H54 (cell line): ENCODE data around the gene NSD2.

Experiments
- DNase-seq: peaks from one replicate; pipeline ENCODE4 v3.0.0; 2011; ENCODE audit warnings: low spot score, mixed read lengths; ENCODE audit not compliant: insufficient read length
- FAIRE-seq: peaks from 3 replicates; lab custom pipeline; 2011; peaks lifted over from hg19 to GRCh38; lab: Jason Lieb, UNC
- POLR2A ChIP-seq: IDR thresholded peaks from 2 replicates; pipeline ENCODE4 v1.6.1; 2011; ENCODE audit warnings: low read depth, mild to moderate bottlenecking, low read length

NSD2 gene

GRCh38 chr4:1870578-1871443, at the start of gene NSD2:
TSS of gene NSD2 (plus strand) at chr4:1871393. CDS start at chr4:1900655, 29,262 bp downstream.
- no peak for FAIRE-seq
- peak; percentile 67 for TF ChIP-seq POLR2A
- peak; percentile 81 for DNase-seq

- FAIRE-seq (no peak), DNase-seq (no peak)
- no peak for TF ChIP-seq POLR2A
These were observed 49.3 kb upstream of the NSD2 start for GRCh38 chr4:1821679-1822567.

- no peak for TF ChIP-seq POLR2A
- no peak for FAIRE-seq
- DNase-seq, result no peak
These were observed 48.3 kb upstream of the NSD2 start for GRCh38 chr4:1822568-1823544.

GRCh38 chr4:1823545-1823932, 47.7 kb upstream of the NSD2 start:
- DNase-seq, result no peak
- no peak for TF ChIP-seq POLR2A
- no peak for FAIRE-seq

- DNase-seq (no peak), FAIRE-seq (no peak)
- TF ChIP-seq POLR2A, result no peak
These were observed 46.4 kb upstream of the NSD2 start for GRCh38 chr4:1824746-1825145.

GRCh38 chr4:1825326-1825725, 45.9 kb upstream of the NSD2 start:
- no peak for DNase-seq
- TF ChIP-seq POLR2A, result no peak
- no peak for FAIRE-seq

GRCh38 chr4:1826531-1827350, 44.5 kb upstream of the NSD2 start:
- no peak for TF ChIP-seq POLR2A
- DNase-seq, result no peak
- no peak for FAIRE-seq

- TF ChIP-seq POLR2A, result no peak
- no peak for FAIRE-seq
- DNase-seq, result no peak
These were observed 41.0 kb upstream of the NSD2 start for GRCh38 chr4:1830234-1830633.

- TF ChIP-seq POLR2A, result no peak
- DNase-seq, result no peak
- no peak for FAIRE-seq
These were observed 40.5 kb upstream of the NSD2 start for GRCh38 chr4:1830642-1831228.

- TF ChIP-seq POLR2A, result no peak
- FAIRE-seq, result no peak
- DNase-seq, result no peak
These were observed 39.9 kb upstream of the NSD2 start for GRCh38 chr4:1831331-1831730.

- TF ChIP-seq POLR2A, result no peak
- no peak for DNase-seq
- FAIRE-seq, result no peak
These were observed 38.5 kb upstream of the NSD2 start for GRCh38 chr4:1832690-1833089.
